NCI-H226 (cell line): ENCODE data around the gene INO80C.

ENCODE experiments used
- DNase-seq: peaks from one replicate; pipeline ENCODE4 v3.0.0-alpha.2; 2015

INO80C gene, protein sequence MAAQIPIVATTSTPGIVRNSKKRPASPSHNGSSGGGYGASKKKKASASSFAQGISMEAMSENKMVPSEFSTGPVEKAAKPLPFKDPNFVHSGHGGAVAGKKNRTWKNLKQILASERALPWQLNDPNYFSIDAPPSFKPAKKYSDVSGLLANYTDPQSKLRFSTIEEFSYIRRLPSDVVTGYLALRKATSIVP

DNA sequence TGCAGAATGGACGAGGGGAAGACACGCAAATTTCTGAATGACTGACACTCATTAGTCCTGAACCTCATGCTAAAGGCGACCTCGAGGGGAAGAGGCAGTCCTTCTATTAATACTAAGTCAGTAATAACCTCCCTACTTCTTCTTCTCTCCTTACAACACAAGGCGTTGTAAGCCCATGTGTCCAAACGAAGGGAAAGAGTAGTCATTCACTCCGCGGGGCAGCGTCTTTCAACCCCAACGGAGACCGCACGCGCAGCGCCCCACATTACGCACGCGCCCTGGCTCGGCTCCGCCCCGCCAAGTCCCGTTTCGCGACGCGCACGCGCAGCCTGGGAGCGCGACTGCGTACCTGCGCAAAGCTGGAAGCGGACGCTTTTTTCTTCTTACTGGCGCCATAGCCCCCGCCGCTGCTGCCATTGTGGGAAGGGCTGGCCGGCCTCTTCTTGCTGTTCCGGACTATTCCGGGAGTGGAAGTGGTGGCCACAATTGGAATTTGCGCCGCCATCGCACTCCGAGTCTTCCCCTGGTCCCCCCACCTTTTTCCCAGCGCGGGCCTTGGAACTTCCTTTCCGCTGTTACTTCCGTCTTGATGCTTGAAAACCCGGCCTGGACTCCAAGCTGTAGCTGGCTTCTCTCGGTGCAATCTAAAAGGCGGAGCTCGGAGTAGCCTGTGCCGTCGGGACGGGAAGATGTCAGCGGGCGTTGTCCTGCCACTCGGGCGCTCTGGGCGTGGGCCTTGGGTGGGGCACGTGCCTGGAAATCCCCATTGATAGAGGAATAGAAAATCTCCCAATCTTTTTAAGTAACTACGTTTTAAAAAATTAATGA lies at the start of gene INO80C:
Gene INO80C (minus strand): TSS at position 591 of the 828 bp plus-strand sequence. CDS start 86 bp downstream, at position 505.
- DNase-seq: peak; percentile 80

DNA sequence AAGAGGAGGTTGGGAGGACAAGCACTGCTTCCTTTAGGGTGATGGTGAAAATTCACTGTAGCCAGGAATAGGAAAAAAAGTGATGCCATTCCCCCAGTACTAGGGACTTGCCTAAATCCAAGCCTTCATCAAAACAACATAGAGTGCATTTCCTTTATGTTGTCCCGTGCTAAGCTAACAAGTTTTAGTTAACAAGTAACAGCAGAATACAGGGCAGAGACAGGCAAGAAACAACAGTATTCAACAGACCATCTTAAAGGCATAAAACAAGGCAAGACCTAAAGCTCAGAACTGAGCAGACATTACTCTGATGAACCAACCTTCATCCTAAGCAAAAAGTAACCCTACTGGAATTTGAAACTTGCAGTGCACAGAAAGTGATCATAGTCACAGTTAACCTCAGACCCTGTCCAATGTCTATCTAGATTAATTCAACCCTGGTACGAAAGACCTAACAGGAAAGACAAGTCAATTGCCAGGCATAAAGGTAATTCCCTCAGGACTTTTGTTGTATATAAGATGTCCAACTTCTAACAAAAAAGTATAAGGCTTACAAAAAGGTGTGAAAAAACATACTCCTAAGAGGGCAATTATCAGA lies 49.3 kb upstream of the INO80C start:
- no peak for DNase-seq

GRCh38 chr18:35542356-35542755 lies 44.6 kb upstream of the INO80C start:
- no peak for DNase-seq

GRCh38 chr18:35535297-35535696 lies 37.5 kb upstream of the INO80C start:
- DNase-seq: no peak

GRCh38 chr18:35533916-35534405 lies 36.2 kb upstream of the INO80C start:
- no peak for DNase-seq

DNA sequence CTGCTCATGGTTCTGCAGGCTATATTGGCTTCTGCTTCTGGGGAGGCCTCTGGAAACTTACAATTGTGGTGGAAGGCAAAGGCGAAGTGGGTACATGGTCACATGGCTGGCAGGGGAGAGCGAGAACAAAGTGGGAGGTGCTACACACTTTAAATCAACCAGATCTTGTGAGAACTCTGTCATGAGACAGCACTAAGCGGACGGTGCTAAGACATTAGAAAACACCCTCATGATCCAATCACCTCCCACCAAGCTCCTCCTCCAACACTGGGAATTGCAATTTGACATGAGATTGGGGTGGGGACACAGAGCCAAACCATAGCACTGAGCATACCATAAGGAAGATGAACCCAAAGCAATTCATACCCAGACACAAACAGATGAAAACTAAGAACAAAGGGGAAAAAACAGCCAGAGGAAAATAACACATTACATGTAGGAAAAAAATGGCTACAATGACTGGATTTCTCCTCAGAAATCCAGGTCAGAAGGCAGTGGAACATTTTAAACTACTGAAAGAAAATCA lies 31.1 kb upstream of the INO80C start:
- DNase-seq: no peak

GRCh38 chr18:35526495-35527059 lies 28.8 kb upstream of the INO80C start:
- DNase-seq: no peak

DNA sequence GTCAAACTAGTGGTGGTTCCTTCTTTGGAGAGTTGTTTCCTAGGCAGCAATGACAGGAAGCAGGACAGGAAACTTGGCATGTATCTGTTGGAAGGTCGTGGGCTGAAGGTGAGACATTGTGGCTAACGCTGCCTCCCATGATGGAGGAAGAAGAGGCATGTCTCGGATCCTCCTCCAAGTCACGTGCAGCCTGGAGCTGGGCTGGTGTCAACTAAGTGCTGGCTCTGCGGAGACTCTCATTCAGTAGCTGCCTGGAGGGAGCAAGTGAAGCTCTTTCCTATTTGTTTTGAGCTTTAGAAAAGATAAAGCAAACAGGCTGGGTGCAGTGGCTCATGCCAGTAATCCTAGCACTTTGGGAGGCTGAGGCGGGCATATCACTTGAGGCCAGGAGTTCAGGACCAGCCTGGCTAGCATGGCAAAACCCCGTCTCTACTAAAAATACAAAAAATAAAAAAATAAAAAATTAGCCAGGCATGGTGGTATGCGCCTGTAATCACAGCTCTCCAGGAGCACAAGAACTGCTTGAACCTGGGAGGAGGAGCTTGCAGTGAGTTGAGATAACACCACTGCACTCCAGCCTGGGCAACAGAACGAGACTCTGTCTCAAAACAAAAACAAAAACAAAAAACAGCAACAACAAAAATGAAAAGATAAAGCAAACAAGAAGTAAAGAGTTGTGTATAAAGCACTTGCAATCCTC lies 28.2 kb upstream of the INO80C start:
- no peak for DNase-seq

DNA sequence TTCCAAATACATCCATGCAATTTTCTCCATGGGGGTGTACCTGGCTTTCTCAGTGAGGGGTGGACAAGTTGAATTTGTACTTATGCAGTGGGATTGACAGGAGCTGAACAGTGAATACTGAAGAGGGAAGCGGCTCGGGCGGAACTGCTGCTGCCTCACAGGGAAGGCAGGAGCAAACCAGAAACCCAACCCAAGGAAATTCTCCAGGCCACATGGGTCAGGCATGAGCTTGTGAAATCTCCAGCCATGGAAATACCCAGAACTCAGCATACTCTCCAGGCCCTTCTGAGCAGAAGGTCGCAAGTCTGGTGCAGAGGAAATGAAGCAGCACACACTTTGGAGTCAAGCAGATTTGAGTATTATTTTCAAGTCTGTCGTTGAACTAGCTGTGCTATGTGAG lies 26.5 kb upstream of the INO80C start:
- no peak for DNase-seq

GRCh38 chr18:35522130-35522959 lies 24.6 kb upstream of the INO80C start:
- no peak for DNase-seq

DNA sequence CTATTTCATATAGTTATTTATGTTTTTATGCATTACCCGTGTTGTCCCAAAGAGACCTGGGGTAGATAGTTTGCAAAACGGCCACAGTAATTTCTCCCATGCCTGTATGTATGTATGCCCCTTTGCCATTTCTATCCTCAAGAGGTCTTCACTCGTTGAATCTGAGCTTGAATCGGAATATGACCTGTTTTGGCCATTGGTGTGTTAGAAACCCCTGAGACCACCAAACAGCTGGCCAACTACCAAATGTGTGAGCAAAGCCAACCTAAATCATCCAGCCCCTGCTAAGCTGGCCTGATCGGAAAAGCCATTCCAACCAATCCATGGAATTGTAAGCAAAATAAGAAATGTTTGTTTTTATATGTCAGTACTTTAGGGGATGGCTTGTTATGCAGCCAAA lies 23.4 kb upstream of the INO80C start:
- no peak for DNase-seq

GRCh38 chr18:35519148-35519899 lies 21.6 kb upstream of the INO80C start:
- DNase-seq: no peak

DNA sequence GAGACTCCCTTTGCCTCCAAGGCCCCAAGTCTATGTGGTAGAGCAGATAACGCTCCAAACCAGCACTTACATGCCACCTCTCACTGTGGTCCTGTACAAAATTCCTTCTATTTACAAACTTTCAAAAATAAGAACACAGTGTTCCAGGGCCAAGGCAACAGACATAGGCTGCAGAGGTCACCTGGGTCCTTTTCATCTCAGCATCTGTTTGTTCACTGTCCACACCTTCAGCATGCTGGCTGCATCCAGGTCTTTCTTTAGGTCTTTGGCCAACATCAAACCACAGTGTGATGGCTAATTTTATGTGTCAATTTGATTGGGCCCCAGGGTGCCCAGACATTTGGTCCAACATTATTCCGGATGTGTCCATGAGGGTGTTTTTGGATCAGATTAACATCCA lies 20.0 kb upstream of the INO80C start:
- DNase-seq: no peak

- DNase-seq: no peak
Measured at GRCh38 chr18:35516789-35517188, 19.0 kb upstream of the INO80C start.

DNA sequence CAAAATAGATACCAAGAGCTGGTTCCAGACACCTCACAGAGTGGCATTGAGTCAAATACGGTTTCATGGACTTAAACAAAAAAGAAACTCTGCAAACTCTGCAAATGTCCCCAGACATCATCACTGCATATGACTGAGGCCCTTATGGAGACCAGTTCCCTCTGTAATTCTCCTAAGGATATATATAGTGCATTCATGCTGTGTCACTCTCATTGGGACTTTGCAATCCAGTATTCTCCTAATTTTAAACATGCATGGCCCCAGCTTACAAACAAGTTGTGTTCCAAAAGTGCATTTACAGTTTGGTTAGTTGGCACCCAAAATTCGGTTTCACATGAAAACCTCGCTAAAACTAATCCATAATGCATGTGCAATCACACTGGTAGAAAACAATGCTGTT lies 18.6 kb upstream of the INO80C start:
- no peak for DNase-seq

GRCh38 chr18:35515460-35516130 lies 17.8 kb upstream of the INO80C start:
- DNase-seq: no peak

- no peak for DNase-seq
Measured at GRCh38 chr18:35514752-35515459, 17.1 kb upstream of the INO80C start.

- DNase-seq: no peak
Measured at GRCh38 chr18:35514283-35514682, 16.5 kb upstream of the INO80C start.

- DNase-seq: peak; percentile 92
Measured at GRCh38 chr18:35513181-35513936, 15.6 kb upstream of the INO80C start.
